Panc1 (cell line): ENCODE results near the gene ITGB4. TPM values are rescaled to one million over a fixed set of nuclear protein-coding genes. Genes with fewer than 3 reads are reported as not detected.

ENCODE experiments used
- ATAC-seq: fragments of 200-7000 bp; cut with Tn5 transposase; 2 replicates; pipeline ENCODE4 v1.9.1; 2020; ENCODE audit warnings: mild to moderate bottlenecking, moderate library complexity
- BruUV-seq: library from RNA; stranded (reverse); fragments of 400-500 nt; replicated peaks from 2 replicates; lab custom pipeline; 2021; lab: Mats Ljungman, UMichigan
- CTCF ChIA-PET: fragments of 300-600 bp; sonication (Branson Sonifier 250); formaldehyde crosslinking; loops from one replicate; lab custom pipeline; 2022; ENCODE audit warnings: antibody characterized with exemption; lab: Charles Lee
- POLR2A ChIA-PET: fragments of 300-600 bp; sonication (Branson Sonifier 250); formaldehyde crosslinking; loops from one replicate; lab custom pipeline; 2022; ENCODE audit warnings: antibody characterized with exemption; lab: Charles Lee
- DNase-seq: peaks from one replicate; pipeline ENCODE4 v3.0.0-alpha.2; 2010; ENCODE audit warnings: low read depth, low spot score
- H3K27ac ChIP-seq: 2 replicates; pipeline ENCODE4 v1.5.1; 2011; ENCODE audit warnings: mild to moderate bottlenecking, low read length, inconsistent platforms
- H3K27me3 ChIP-seq: fragments of 200-500 bp; sonication (Bioruptor generic); 2 replicates; pipeline ENCODE4 v1.6.0; 2014; ENCODE audit warnings: low read length, inconsistent platforms; ENCODE audit not compliant: control insufficient read depth, insufficient read depth
- H3K36me3 ChIP-seq: fragments of 200-500 bp; sonication (Bioruptor generic); 2 replicates; pipeline ENCODE4 v1.5.1; 2014; ENCODE audit warnings: inconsistent platforms, mild to moderate bottlenecking, low read length, moderate library complexity; ENCODE audit not compliant: control insufficient read depth, insufficient read depth
- H3K4me1 ChIP-seq: 2 replicates; pipeline ENCODE4 v1.5.1; 2011; ENCODE audit warnings: inconsistent platforms, mild to moderate bottlenecking, low read length, moderate library complexity; ENCODE audit not compliant: control insufficient read depth, insufficient read depth
- H3K4me3 ChIP-seq, 2 experiments: 2 replicates each; pipeline ENCODE4 v1.5.1; 2011 to 2012; ENCODE audit warnings: low read depth in 2 of 2, low read length in 2 of 2, mild to moderate bottlenecking in 2 of 2, inconsistent platforms in 1 of 2, moderate library complexity in 1 of 2
- H3K9me3 ChIP-seq: fragments of 200-500 bp; sonication (Bioruptor generic); 2 replicates; pipeline ENCODE4 v1.5.1; 2014; ENCODE audit warnings: low read depth, mild to moderate bottlenecking, inconsistent platforms, low read length, moderate library complexity; ENCODE audit not compliant: control insufficient read depth, insufficient read depth
- POLR2AphosphoS5 ChIP-seq: IDR thresholded peaks from 2 replicates; pipeline ENCODE4 v1.6.1; 2012; ENCODE audit warnings: mild to moderate bottlenecking, low read depth, low read length, moderate library complexity
- SIN3A ChIP-seq: IDR thresholded peaks from 2 replicates; pipeline ENCODE4 v1.6.1; 2012; ENCODE audit warnings: low read depth, mild to moderate bottlenecking, low read length, moderate library complexity, borderline replicate concordance; ENCODE audit not compliant: insufficient read depth
- TCF7L2 ChIP-seq: IDR thresholded peaks from 2 replicates; pipeline ENCODE4 v1.6.1; 2011; ENCODE audit warnings: mild to moderate bottlenecking, low read depth, low read length, inconsistent platforms
- in situ Hi-C: cut with HindIII; loops from 2 replicates; pipeline ENCODE4 v1.10.0; 2016; ENCODE audit warnings: low sequenced_read_pairs, low pct_unique_long_range_greater_than_20kb
- intact Hi-C: fragments of 100-400 bp; cut with micrococcal nuclease; formaldehyde crosslinking; loops from one replicate; pipeline ENCODE4 v1.10.0; 2022; ENCODE audit not compliant: unreplicated experiment
- total RNA-seq: library from RNA; stranded (reverse); gene quantifications from one replicate; pipeline ENCODE4 v1.2.1, GENCODE V29; 2021; ENCODE audit not compliant: unreplicated experiment
- TF ChIP-seq, protein P1 (sequence below), 2 experiments: IDR thresholded peaks; 2 replicates each; pipeline ENCODE4 v1.6.1; 2011 to 2012; ENCODE audit warnings: low read depth in 2 of 2, control low read depth in 1 of 2, low read length in 1 of 2, mild to moderate bottlenecking in 1 of 2, moderate library complexity in 1 of 2; ENCODE audit not compliant: insufficient read depth in 1 of 2
- TF ChIP-seq, protein P2 (sequence below): fragments of 450-650 bp; IDR thresholded peaks from 2 replicates; pipeline ENCODE4 v1.5.1; 2017; ENCODE audit warnings: mild to moderate bottlenecking

Gene ITGB4
- total RNA-seq, 1 experiment from 2014 or later: 100 TPM

DNA sequence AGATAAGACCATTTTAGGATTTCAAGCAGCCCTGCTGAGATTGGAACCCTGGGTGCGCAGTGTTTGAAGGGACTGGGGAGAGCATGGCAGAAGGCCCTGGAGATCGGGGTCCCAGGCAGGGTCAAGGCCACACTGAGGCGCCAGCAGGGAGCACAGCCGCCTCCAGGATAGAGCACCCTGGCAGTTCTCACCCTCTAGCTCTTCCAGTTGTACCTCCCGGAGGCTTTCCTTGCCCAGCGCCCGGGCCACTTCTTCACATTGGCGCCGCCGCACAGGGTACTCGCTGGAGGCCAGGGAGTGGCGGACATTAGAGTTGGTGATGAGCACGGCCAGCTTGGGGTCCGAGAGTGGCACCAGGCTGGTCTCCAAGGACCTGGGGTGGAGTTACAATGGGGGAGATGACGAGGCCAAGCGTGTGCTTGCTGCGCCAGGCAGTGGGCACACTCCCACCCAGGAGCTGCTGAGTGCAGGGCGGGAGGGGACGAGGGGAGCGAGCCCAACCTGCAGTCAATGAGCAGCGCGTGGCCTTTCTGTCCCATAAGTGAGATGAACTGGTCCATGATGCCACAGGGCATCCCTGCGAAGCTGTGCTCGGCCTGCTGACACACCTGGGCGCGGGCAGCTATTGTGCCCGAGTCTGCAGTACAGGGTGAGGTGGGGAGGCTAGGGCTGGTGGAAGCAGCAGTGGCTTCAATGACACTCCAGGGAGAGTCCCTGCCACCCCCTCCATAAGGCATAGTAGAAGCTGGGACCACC is 41.4 kb downstream of the ITGB4 start:
- BruUV-seq: no TSS peak
- intact Hi-C loops: no loop called here
- CTCF ChIA-PET: interaction anchor here (0.5 to 1.8 kb wide), 4 partner anchors 15 to 161 kb away, joined by 3 to 10 read pairs (median 6); partner anchors contain the start of gene UNK
- no peak for TF ChIP-seq POLR2AphosphoS5
- no peak for TF ChIP-seq SIN3A
- TF ChIP-seq, protein P1, sequence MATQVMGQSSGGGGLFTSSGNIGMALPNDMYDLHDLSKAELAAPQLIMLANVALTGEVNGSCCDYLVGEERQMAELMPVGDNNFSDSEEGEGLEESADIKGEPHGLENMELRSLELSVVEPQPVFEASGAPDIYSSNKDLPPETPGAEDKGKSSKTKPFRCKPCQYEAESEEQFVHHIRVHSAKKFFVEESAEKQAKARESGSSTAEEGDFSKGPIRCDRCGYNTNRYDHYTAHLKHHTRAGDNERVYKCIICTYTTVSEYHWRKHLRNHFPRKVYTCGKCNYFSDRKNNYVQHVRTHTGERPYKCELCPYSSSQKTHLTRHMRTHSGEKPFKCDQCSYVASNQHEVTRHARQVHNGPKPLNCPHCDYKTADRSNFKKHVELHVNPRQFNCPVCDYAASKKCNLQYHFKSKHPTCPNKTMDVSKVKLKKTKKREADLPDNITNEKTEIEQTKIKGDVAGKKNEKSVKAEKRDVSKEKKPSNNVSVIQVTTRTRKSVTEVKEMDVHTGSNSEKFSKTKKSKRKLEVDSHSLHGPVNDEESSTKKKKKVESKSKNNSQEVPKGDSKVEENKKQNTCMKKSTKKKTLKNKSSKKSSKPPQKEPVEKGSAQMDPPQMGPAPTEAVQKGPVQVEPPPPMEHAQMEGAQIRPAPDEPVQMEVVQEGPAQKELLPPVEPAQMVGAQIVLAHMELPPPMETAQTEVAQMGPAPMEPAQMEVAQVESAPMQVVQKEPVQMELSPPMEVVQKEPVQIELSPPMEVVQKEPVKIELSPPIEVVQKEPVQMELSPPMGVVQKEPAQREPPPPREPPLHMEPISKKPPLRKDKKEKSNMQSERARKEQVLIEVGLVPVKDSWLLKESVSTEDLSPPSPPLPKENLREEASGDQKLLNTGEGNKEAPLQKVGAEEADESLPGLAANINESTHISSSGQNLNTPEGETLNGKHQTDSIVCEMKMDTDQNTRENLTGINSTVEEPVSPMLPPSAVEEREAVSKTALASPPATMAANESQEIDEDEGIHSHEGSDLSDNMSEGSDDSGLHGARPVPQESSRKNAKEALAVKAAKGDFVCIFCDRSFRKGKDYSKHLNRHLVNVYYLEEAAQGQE (IDR thresholded peaks at IDR 0.05; ENCODE audit: insufficient read depth in 1 of 2, low read depth in 2 of 2, low read length in 1 of 2): no peak
- TF ChIP-seq TCF7L2: no peak
- TF ChIP-seq, protein P2, sequence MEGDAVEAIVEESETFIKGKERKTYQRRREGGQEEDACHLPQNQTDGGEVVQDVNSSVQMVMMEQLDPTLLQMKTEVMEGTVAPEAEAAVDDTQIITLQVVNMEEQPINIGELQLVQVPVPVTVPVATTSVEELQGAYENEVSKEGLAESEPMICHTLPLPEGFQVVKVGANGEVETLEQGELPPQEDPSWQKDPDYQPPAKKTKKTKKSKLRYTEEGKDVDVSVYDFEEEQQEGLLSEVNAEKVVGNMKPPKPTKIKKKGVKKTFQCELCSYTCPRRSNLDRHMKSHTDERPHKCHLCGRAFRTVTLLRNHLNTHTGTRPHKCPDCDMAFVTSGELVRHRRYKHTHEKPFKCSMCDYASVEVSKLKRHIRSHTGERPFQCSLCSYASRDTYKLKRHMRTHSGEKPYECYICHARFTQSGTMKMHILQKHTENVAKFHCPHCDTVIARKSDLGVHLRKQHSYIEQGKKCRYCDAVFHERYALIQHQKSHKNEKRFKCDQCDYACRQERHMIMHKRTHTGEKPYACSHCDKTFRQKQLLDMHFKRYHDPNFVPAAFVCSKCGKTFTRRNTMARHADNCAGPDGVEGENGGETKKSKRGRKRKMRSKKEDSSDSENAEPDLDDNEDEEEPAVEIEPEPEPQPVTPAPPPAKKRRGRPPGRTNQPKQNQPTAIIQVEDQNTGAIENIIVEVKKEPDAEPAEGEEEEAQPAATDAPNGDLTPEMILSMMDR: no peak
- no peaks in the 10 kb centered on the region for H3K27me3 ChIP-seq
- in situ Hi-C loops: no loop called here
- H3K27ac ChIP-seq: no peak overlapping the region
- H3K36me3 ChIP-seq: no peaks in the 10 kb centered on the region
- DNase-seq (no peak), ATAC-seq (no peak)
- H3K4me3 ChIP-seq: no peak overlapping the region
- H3K9me3 ChIP-seq: no peaks in the 10 kb centered on the region
- H3K4me1 ChIP-seq: peaks cover 6% of the 10 kb centered on the region
- POLR2A ChIA-PET: no interaction called here

DNA sequence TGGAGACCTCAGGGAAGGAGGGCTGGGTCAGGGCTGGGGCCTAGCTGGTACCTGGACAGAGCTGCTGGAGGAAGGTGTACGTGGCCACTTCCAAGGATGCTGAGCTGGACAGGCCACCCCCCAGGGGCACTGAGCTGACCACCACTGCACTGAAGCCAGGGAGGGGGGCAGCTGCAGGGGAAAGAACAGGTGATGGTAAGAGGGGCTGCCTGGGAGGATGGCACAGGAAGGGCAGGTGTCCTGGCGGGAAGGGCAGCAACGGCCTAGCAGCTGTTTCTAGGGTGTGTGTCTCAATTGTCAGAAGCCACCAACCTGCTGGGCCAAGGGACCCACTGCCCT is 42.0 kb downstream of the ITGB4 start:
- Histone ChIP-seq H3K27me3 (no peaks in the 10 kb centered on the region), H3K4me3 (no peak overlapping the region), H3K27ac (no peak overlapping the region), H3K9me3 (no peaks in the 10 kb centered on the region), H3K36me3 (no peaks in the 10 kb centered on the region), H3K4me1 (peaks cover 6% of the 10 kb centered on the region)
- ATAC-seq: no peak
- CTCF ChIA-PET: interaction anchor here (0.6 to 1.8 kb wide), 2 partner anchors 15 to 161 kb away, joined by 4 to 9 read pairs; no protein-coding TSS in a partner anchor
- no peak for DNase-seq
- intact Hi-C loops: no loop called here
- POLR2A ChIA-PET: no interaction called here
- BruUV-seq: no TSS peak
- in situ Hi-C loops: no loop called here
- no peak for TF ChIP-seq TCF7L2
- no peak for TF ChIP-seq SIN3A
- no peak for TF ChIP-seq POLR2AphosphoS5
- TF ChIP-seq, protein P1 (IDR thresholded peaks at IDR 0.05; ENCODE audit: insufficient read depth in 1 of 2, low read depth in 2 of 2, low read length in 1 of 2): no peak
- TF ChIP-seq, protein P2: no peak
